A673 (cell line): ENCODE results near the gene ORAI2. TPM values are rescaled to one million over a fixed set of nuclear protein-coding genes. Genes with fewer than 3 reads are reported as not detected.

ENCODE experiments used
- BruUV-seq: library from RNA; stranded (reverse); fragments of 400-500 nt; replicated peaks from 2 replicates; lab custom pipeline; 2021; lab: Mats Ljungman, UMichigan
- CTCF ChIA-PET: fragments of 300-600 bp; sonication (Branson Sonifier 250); formaldehyde crosslinking; loops from one replicate; lab custom pipeline; 2022; ENCODE audit warnings: antibody characterized with exemption; lab: Charles Lee
- POLR2A ChIA-PET: fragments of 300-600 bp; sonication (Branson Sonifier 250); formaldehyde crosslinking; loops from one replicate; lab custom pipeline; 2022; ENCODE audit warnings: antibody characterized with exemption; ENCODE audit not compliant: low non-redundant PET; lab: Charles Lee
- DNase-seq: peaks from one replicate; pipeline ENCODE4 v3.0.0-alpha.2; 2015; ENCODE audit warnings: low spot score
- H3K27ac ChIP-seq: fragments of 200-600 bp; sonication (generic); 2 replicates; pipeline ENCODE4 v1.5.1; 2016; ENCODE audit warnings: mixed run types, low read depth, mild to moderate bottlenecking, mixed read lengths, antibody characterized with exemption, low read length; ENCODE audit not compliant: poor library complexity, severe bottlenecking
- H3K27me3 ChIP-seq: fragments of 200-600 bp; sonication (generic); replicated peaks from 2 replicates; pipeline ENCODE4 v1.6.1; 2017; ENCODE audit warnings: mixed run types, low read depth, mild to moderate bottlenecking, mixed read lengths, antibody characterized with exemption, low read length; ENCODE audit not compliant: insufficient read depth, poor library complexity
- H3K36me3 ChIP-seq: fragments of 200-600 bp; sonication (generic); 2 replicates; pipeline ENCODE4 v1.6.1; 2016; ENCODE audit warnings: mixed run types, mild to moderate bottlenecking, mixed read lengths, antibody characterized with exemption, low read length; ENCODE audit not compliant: insufficient read depth, poor library complexity, severe bottlenecking
- H3K4me1 ChIP-seq: fragments of 200-600 bp; sonication (generic); 2 replicates; pipeline ENCODE4 v1.6.1; 2017; ENCODE audit warnings: mixed run types, mild to moderate bottlenecking, mixed read lengths, antibody characterized with exemption, low read length; ENCODE audit not compliant: insufficient read depth, poor library complexity, severe bottlenecking
- H3K4me3 ChIP-seq: fragments of 200-600 bp; sonication (generic); 2 replicates; pipeline ENCODE4 v1.5.1; 2016; ENCODE audit warnings: low read depth, mixed run types, mild to moderate bottlenecking, mixed read lengths, low read length; ENCODE audit not compliant: poor library complexity, severe bottlenecking
- H3K9me3 ChIP-seq: fragments of 200-600 bp; sonication (generic); 2 replicates; pipeline ENCODE4 v1.6.1; 2016; ENCODE audit warnings: mixed run types, low read depth, mild to moderate bottlenecking, mixed read lengths, antibody characterized with exemption, low read length; ENCODE audit not compliant: poor library complexity, severe bottlenecking
- CTCF ChIP-seq: fragments of 300-800, 200-600 bp; sonication (generic); conservative IDR thresholded peaks from 2 replicates; pipeline ENCODE4 v1.5.1; 2017; ENCODE audit warnings: low read depth, mild to moderate bottlenecking, antibody characterized with exemption, low read length, moderate library complexity, mixed read lengths
- EZH2 ChIP-seq: fragments of 200-600 bp; sonication (generic); IDR thresholded peaks from 2 replicates; pipeline ENCODE4 v1.6.1; 2017; ENCODE audit warnings: borderline replicate concordance, low read depth, mild to moderate bottlenecking, mixed read lengths, antibody characterized with exemption, low read length; ENCODE audit not compliant: poor library complexity, severe bottlenecking
- intact Hi-C: fragments of 100-400 bp; cut with micrococcal nuclease; formaldehyde crosslinking; loops from one replicate; pipeline ENCODE4 v1.10.0; 2022; ENCODE audit not compliant: unreplicated experiment
- total RNA-seq: library from RNA; stranded (reverse); gene quantifications from 2 replicates; pipeline ENCODE4 v1.2.3, GENCODE V29; 2021

The ORAI2 gene
- total RNA-seq, 1 experiment from 2014 or later: 35.2 TPM

GRCh38 chr7:102450242-102450641 lies 16.9 kb downstream of the ORAI2 start:
- CTCF ChIA-PET: interaction anchor here (0.7 kb wide), 1 partner anchor 627 kb away, joined by 9 read pairs; no protein-coding TSS in a partner anchor

GRCh38 chr7:102451371-102452054 lies 18.1 kb downstream of the ORAI2 start:
- intact Hi-C loops: no loop called here
- H3K27me3 ChIP-seq: no peaks in the 10 kb centered on the region
- H3K4me1 ChIP-seq: no peaks in the 10 kb centered on the region
- no peak for DNase-seq
- ChIA-PET POLR2A (no interaction called here), CTCF (no interaction called here)
- no TSS peak for BruUV-seq
- TF ChIP-seq CTCF: no peak
- no peak for TF ChIP-seq EZH2
- H3K27ac ChIP-seq: no peak overlapping the region
- H3K36me3 ChIP-seq: no peaks in the 10 kb centered on the region
- no peak overlapping the region for H3K4me3 ChIP-seq
- H3K9me3 ChIP-seq: no peaks in the 10 kb centered on the region

More at GRCh38 chr7:102450242-102450641, 16.9 kb downstream of the ORAI2 start:
- TF ChIP-seq CTCF (peak; percentile 29; the same call in 1 of the 2 replicates), EZH2 (no peak)
- no peaks in the 10 kb centered on the region for H3K4me1 ChIP-seq
- DNase-seq: no peak
- no peaks in the 10 kb centered on the region for H3K27me3 ChIP-seq
- no peak overlapping the region for H3K4me3 ChIP-seq
- H3K9me3 ChIP-seq: no peaks in the 10 kb centered on the region
- intact Hi-C loops: no loop called here
- BruUV-seq: no TSS peak
- no peak overlapping the region for H3K27ac ChIP-seq
- H3K36me3 ChIP-seq: no peaks in the 10 kb centered on the region
- POLR2A ChIA-PET: no interaction called here

GRCh38 chr7:102452451-102452850 lies 19.1 kb downstream of the ORAI2 start:
- BruUV-seq: no TSS peak
- H3K27ac ChIP-seq: no peak overlapping the region
- no peaks in the 10 kb centered on the region for H3K27me3 ChIP-seq
- no peak overlapping the region for H3K4me3 ChIP-seq
- TF ChIP-seq CTCF: no peak
- no peak for TF ChIP-seq EZH2
- DNase-seq: no peak
- intact Hi-C loops: no loop called here
- CTCF ChIA-PET: no interaction called here
- H3K9me3 ChIP-seq: no peaks in the 10 kb centered on the region
- POLR2A ChIA-PET: no interaction called here
- no peaks in the 10 kb centered on the region for H3K4me1 ChIP-seq
- peaks cover 4% of the 10 kb centered on the region for H3K36me3 ChIP-seq
